ENCODE results near the gene PTHLH. TPM values are rescaled to one million over a fixed set of nuclear protein-coding genes. Genes with fewer than 3 reads are reported as not detected.

PTHLH gene
- under 1 TPM in 1 of 4 donors, not detected in 3; 0.26 TPM for total RNA-seq

DNA sequence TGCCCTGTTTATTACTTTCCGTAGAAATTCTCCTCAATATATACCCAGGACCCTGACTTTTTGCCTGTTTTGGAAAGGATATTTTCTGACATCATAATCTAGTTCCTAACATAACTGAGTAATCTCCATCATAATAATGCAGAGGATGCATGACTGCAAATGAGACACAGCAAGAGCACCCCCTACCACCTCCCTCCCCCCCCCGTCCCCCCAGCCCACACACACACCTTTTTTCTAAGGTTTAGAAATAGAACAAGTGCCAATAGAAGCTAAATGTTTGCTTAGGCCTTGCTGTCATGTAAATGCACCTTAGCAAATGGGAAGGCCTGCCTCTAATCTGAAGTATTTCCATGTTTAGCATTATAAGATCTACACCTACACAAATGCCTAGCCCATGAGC, at the start of gene PTHLH:
Gene PTHLH (minus strand): TSS at position 13 of the 400 bp plus-strand sequence. CDS start 3,239 bp downstream, outside the sequence.
- no peaks in the 10 kb centered on the region for H3K36me3 ChIP-seq
- no peak within 1 kb of the TSS for H3K27ac ChIP-seq
- in situ Hi-C loops (cut with MboI; ENCODE audit: low sequenced_read_pairs in 4 of 4) (no loop called here), intact Hi-C loops (cut with DNase I; ENCODE audit: low total_unique reads) (no loop called here)
- no peak for DNase-seq
- peaks cover 8 to 25% of the 10 kb centered on the region in 2 donors for H3K4me1 ChIP-seq
- H3K9me3 ChIP-seq, result no peaks in the 10 kb centered on the region
- TF ChIP-seq, protein P1, sequence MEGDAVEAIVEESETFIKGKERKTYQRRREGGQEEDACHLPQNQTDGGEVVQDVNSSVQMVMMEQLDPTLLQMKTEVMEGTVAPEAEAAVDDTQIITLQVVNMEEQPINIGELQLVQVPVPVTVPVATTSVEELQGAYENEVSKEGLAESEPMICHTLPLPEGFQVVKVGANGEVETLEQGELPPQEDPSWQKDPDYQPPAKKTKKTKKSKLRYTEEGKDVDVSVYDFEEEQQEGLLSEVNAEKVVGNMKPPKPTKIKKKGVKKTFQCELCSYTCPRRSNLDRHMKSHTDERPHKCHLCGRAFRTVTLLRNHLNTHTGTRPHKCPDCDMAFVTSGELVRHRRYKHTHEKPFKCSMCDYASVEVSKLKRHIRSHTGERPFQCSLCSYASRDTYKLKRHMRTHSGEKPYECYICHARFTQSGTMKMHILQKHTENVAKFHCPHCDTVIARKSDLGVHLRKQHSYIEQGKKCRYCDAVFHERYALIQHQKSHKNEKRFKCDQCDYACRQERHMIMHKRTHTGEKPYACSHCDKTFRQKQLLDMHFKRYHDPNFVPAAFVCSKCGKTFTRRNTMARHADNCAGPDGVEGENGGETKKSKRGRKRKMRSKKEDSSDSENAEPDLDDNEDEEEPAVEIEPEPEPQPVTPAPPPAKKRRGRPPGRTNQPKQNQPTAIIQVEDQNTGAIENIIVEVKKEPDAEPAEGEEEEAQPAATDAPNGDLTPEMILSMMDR (IDR thresholded peaks at IDR 0.05 in 4 of 5, conservative IDR thresholded peaks at IDR 0.05 in 1 of 5), result no peak
- TF ChIP-seq POLR2A (IDR thresholded peaks at IDR 0.05), result no peak
- peaks cover 46 to 75% (median 47%) of the 10 kb centered on the region in 3 donors for H3K27me3 ChIP-seq
- ATAC-seq, result no peak
- no peak within 1 kb of the TSS for H3K4me3 ChIP-seq

DNA sequence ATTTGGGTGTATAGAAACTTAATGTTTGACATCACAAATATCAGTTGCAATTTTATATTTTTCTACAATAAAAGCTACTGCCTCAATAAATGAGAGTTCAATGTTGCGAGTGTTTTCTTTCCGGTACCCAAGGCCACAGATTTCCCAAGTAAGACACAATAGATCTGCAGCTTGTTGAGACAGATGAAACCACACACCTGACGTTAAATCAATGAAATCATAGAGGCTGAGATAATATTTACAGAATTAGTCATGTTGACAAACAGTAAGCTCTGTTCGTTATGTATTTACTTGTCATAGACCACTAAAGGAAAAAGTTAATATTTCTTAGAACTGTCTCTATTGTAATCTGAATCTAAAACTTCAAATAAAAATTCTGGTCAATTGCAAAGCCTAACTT, 49.2 kb upstream of the PTHLH start:
- no peak for TF ChIP-seq POLR2A (IDR thresholded peaks at IDR 0.05)
- TF ChIP-seq, protein P1 (IDR thresholded peaks at IDR 0.05 in 4 of 5, conservative IDR thresholded peaks at IDR 0.05 in 1 of 5), result no peak
- no peaks in the 10 kb centered on the region for H3K9me3 ChIP-seq
- intact Hi-C loops (cut with DNase I; ENCODE audit: low total_unique reads) (no loop called here), in situ Hi-C loops (cut with MboI; ENCODE audit: low sequenced_read_pairs in 4 of 4) (no loop called here)
- H3K27me3 ChIP-seq, result no peaks in the 10 kb centered on the region
- H3K4me1 ChIP-seq, result peaks cover 0 to 5% of the 10 kb centered on the region in 2 donors
- DNase-seq, result no peak
- H3K27ac ChIP-seq, result no peak overlapping the region
- no peak overlapping the region for H3K4me3 ChIP-seq
- no peak for ATAC-seq
- no peaks in the 10 kb centered on the region for H3K36me3 ChIP-seq

DNA sequence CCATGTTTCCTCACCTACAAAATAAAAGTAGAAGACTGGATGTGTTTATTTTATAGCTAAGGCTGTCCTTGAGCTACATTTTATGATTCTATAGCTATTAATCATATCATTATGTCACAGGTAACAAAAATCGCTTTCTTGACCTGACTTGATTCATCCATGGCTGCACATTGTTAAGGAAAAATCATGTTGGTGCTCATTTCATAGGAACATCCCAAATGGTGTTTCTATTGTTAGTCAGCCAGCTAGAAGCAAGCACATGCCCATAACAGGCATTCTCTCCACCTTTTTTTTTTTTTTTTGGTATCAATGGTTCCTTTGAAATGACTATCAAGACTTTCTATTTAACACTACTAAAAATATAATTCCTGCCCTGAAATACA, 45.3 kb upstream of the PTHLH start:
- Histone ChIP-seq H3K27ac (no peak overlapping the region), H3K4me1 (peaks cover 0 to 5% of the 10 kb centered on the region in 2 donors), H3K36me3 (no peaks in the 10 kb centered on the region), H3K27me3 (no peaks in the 10 kb centered on the region), H3K9me3 (no peaks in the 10 kb centered on the region), H3K4me3 (no peak overlapping the region)
- in situ Hi-C loops (cut with MboI; ENCODE audit: low sequenced_read_pairs in 4 of 4), result no loop called here
- no peak for DNase-seq
- ATAC-seq, result no peak
- TF ChIP-seq POLR2A (IDR thresholded peaks at IDR 0.05), result no peak
- TF ChIP-seq, protein P1 (IDR thresholded peaks at IDR 0.05 in 4 of 5, conservative IDR thresholded peaks at IDR 0.05 in 1 of 5), result no peak
- intact Hi-C loops (cut with DNase I; ENCODE audit: low total_unique reads), result no loop called here

DNA sequence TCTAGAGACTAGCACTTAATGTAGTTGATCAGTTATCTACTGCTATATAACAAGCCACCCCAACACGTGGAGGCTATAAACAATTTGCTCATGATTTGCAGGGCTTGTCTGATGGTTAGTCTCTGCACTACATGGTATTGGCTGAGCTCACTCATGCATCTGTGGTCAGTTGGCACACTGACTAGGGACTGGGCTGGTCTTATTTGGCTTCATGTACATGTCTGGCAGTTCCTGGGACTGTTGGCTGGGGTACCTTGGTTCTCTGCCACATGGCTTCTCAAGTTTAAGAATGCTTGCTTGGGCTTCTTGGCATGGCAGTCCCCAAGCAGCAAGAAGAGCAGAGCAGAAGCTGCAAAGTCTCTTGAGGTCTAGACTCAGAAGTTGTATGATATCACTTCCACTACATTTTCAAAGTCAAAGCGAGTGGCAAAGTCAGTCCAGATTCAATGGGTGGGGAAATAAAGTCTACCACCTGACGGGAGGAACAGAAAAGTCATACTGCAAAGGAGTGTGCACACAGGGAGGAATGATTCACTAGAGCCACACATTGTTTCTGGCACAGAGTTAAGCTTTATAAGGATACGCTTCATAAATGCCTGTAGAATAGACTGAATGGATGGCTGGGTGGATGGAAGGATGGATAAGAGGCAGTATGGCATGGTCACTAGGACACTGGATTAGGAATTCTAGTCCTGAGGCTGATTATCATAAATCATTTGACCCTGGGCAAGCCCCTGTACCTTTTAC, 44.8 kb upstream of the PTHLH start:
- Histone ChIP-seq H3K27ac (no peak overlapping the region), H3K36me3 (no peaks in the 10 kb centered on the region), H3K27me3 (no peaks in the 10 kb centered on the region), H3K4me1 (peaks cover 0 to 5% of the 10 kb centered on the region in 2 donors), H3K4me3 (no peak overlapping the region), H3K9me3 (no peaks in the 10 kb centered on the region)
- in situ Hi-C loops (cut with MboI; ENCODE audit: low sequenced_read_pairs in 4 of 4) (no loop called here), intact Hi-C loops (cut with DNase I; ENCODE audit: low total_unique reads) (no loop called here)
- TF ChIP-seq POLR2A (IDR thresholded peaks at IDR 0.05), result no peak
- TF ChIP-seq, protein P1 (IDR thresholded peaks at IDR 0.05 in 4 of 5, conservative IDR thresholded peaks at IDR 0.05 in 1 of 5), result no peak
- ATAC-seq (no peak), DNase-seq (peak in 1 of 2 donors; percentile 13)
